Activated CD8-positive, alpha-beta memory T cell treated with anti-CD3 and anti-CD28 coated beads, Interleukin-2, amount 50 U/mL, for 4 hours (primary cell): Measurements from ENCODE around the gene HRH1.
"Not testable (repeated sequence)": the region's sequence is repeated elsewhere in the genome, so short reads cannot be mapped to it uniquely, and the experiment has no call there.

ENCODE experiments used
- DNase-seq: peaks from one replicate; pipeline ENCODE4 v3.0.0-alpha.2; 2020

HRH1 gene

GRCh38 chr3:11154036-11154952 lies at the start of gene HRH1:
Gene HRH1 (plus strand): TSS chr3:11154493. CDS start chr3:11259038, 104,545 bp downstream.
- no peak for DNase-seq

- DNase-seq: not testable (repeated sequence)
Measured at GRCh38 chr3:11113316-11113715, 41.0 kb upstream of the HRH1 start.

- no peak for DNase-seq
Measured at GRCh38 chr3:11115548-11115947, 38.7 kb upstream of the HRH1 start.

GRCh38 chr3:11116336-11117059 lies 37.8 kb upstream of the HRH1 start:
- no peak for DNase-seq

GRCh38 chr3:11117591-11117990 lies 36.7 kb upstream of the HRH1 start:
- DNase-seq: no peak

GRCh38 chr3:11118181-11118682 lies 36.1 kb upstream of the HRH1 start:
- DNase-seq: no peak

GRCh38 chr3:11120091-11120805 lies 34.0 kb upstream of the HRH1 start:
- DNase-seq: no peak

- no peak for DNase-seq
Measured at GRCh38 chr3:11126653-11127052, 27.6 kb upstream of the HRH1 start.

- DNase-seq: no peak
Measured at GRCh38 chr3:11128682-11129632, 25.3 kb upstream of the HRH1 start.

- no peak for DNase-seq
Measured at GRCh38 chr3:11130385-11130784, 23.9 kb upstream of the HRH1 start.

GRCh38 chr3:11131371-11131770 lies 22.9 kb upstream of the HRH1 start:
- no peak for DNase-seq

GRCh38 chr3:11131886-11132285 lies 22.4 kb upstream of the HRH1 start:
- DNase-seq: not testable (repeated sequence)

GRCh38 chr3:11132861-11133260 lies 21.4 kb upstream of the HRH1 start:
- DNase-seq: no peak

- no peak for DNase-seq
Measured at GRCh38 chr3:11134794-11135193, 19.5 kb upstream of the HRH1 start.

- no peak for DNase-seq
Measured at GRCh38 chr3:11136116-11136515, 18.2 kb upstream of the HRH1 start.

- no peak for DNase-seq
Measured at GRCh38 chr3:11136830-11137626, 17.3 kb upstream of the HRH1 start.

GRCh38 chr3:11137627-11137959 lies 16.7 kb upstream of the HRH1 start:
- no peak for DNase-seq

GRCh38 chr3:11138371-11138770 lies 15.9 kb upstream of the HRH1 start:
- DNase-seq: no peak

GRCh38 chr3:11140030-11140712 lies 14.1 kb upstream of the HRH1 start:
- no peak for DNase-seq

- DNase-seq: no peak
Measured at GRCh38 chr3:11140713-11141104, 13.6 kb upstream of the HRH1 start.

GRCh38 chr3:11143476-11143875 lies 10.8 kb upstream of the HRH1 start:
- no peak for DNase-seq
